K562 (cell line): Measurements from ENCODE around the gene SUSD5. TPM values are rescaled to one million over a fixed set of nuclear protein-coding genes. Genes with fewer than 3 reads are reported as not detected.

Source experiments
- ATAC-seq: fragments of 200-7000 bp; cut with Tn5 transposase; 3 replicates; pipeline ENCODE4 v1.9.1; 2020; ENCODE audit warnings: moderate library complexity
- BruUV-seq: library from RNA; stranded (reverse); fragments of 400-500 nt; replicated peaks from 2 replicates; lab custom pipeline; 2021; lab: Mats Ljungman, UMichigan
- CTCF ChIA-PET: fragments of 300-600 bp; formaldehyde crosslinking; extraction: SDS; loops from one replicate; lab custom pipeline; 2021; ENCODE audit warnings: low intra/inter-chr PET ratio; lab: Yijun Ruan, JAX
- POLR2A ChIA-PET: fragments of 300-600, 350-650 bp; sonication (Branson Sonifier 250); formaldehyde crosslinking; extraction: SDS; loops from one replicate; lab custom pipeline; 2021; ENCODE audit warnings: antibody characterized with exemption, inconsistent platforms; lab: Yijun Ruan, JAX
- DNase-seq, 4 experiments: peaks; one replicate each; pipeline versions ENCODE4 v3.0.0 to v3.0.0-alpha.2; 2011 to 2018; ENCODE audit warnings: low spot score in 3 of 4, mixed read lengths in 3 of 4; ENCODE audit errors: extremely low read depth in 1 of 4
- FAIRE-seq: peaks from 2 replicates; lab custom pipeline; 2011; peaks lifted over from hg19 to GRCh38; lab: Jason Lieb, UNC
- H2AFZ ChIP-seq: 2 replicates; pipeline ENCODE4 v1.6.0; 2011; ENCODE audit warnings: low read depth, low read length, control low read depth, inconsistent platforms
- H3K27ac ChIP-seq: fragments of 200-600 bp; 3 replicates; pipeline ENCODE4 v1.8.0; 2011; ENCODE audit warnings: low read depth, mild to moderate bottlenecking, control low read depth, inconsistent platforms, low read length, moderate library complexity, mixed read lengths; ENCODE audit errors: extremely low read depth
- H3K27me3 ChIP-seq, 2 experiments: fragments of 300-600 bp in 1 of 2; 2 replicates in 1 of 2; 3 replicates in 1 of 2; pipeline versions ENCODE4 v1.6.0 to v1.8.0; 2011; ENCODE audit warnings: inconsistent platforms in 2 of 2, low read length in 2 of 2, mild to moderate bottlenecking in 1 of 2, mixed read lengths in 1 of 2, moderate library complexity in 1 of 2; ENCODE audit not compliant: control insufficient read depth in 2 of 2, insufficient read depth in 2 of 2
- H3K36me3 ChIP-seq: fragments of 300-600 bp; 3 replicates; pipeline ENCODE4 v1.8.0; 2011; ENCODE audit warnings: mild to moderate bottlenecking, low read length, inconsistent platforms; ENCODE audit not compliant: control insufficient read depth, insufficient read depth
- H3K4me1 ChIP-seq, 2 experiments: fragments of 200-600 bp in 1 of 2; replicated peaks in 1 of 2; 2 replicates in 1 of 2; 3 replicates in 1 of 2; pipeline versions ENCODE4 v1.5.1 to v1.8.0; 2011; ENCODE audit warnings: inconsistent platforms in 2 of 2, low read length in 2 of 2, mild to moderate bottlenecking in 1 of 2, mixed read lengths in 1 of 2, moderate library complexity in 1 of 2; ENCODE audit not compliant: control insufficient read depth in 2 of 2, insufficient read depth in 2 of 2
- H3K4me2 ChIP-seq: 2 replicates; pipeline ENCODE4 v1.6.1; 2011; ENCODE audit warnings: low read length, control low read depth, inconsistent platforms, mixed read lengths; ENCODE audit not compliant: insufficient read depth
- H3K4me3 ChIP-seq: fragments of 200-600 bp; sonication (generic), shearing (Covaris generic); 2 replicates; pipeline ENCODE4 v1.5.1; 2016; ENCODE audit warnings: control low read depth, inconsistent platforms
- H3K79me2 ChIP-seq: fragments of 200-600 bp; 3 replicates; pipeline ENCODE4 v1.8.0; 2011; ENCODE audit warnings: low read length, inconsistent platforms; ENCODE audit not compliant: control insufficient read depth, insufficient read depth
- H3K9ac ChIP-seq, 2 experiments: 2 replicates each; pipeline versions ENCODE4 v1.6.0 to v1.6.1; 2011; ENCODE audit warnings: low read depth in 2 of 2, low read length in 2 of 2, control low read depth in 1 of 2, inconsistent platforms in 1 of 2, mild to moderate bottlenecking in 1 of 2, mixed read lengths in 1 of 2; ENCODE audit not compliant: insufficient read depth in 1 of 2
- H3K9me1 ChIP-seq: one replicate; pipeline ENCODE4 v1.6.0; 2011; ENCODE audit warnings: inconsistent platforms, mild to moderate bottlenecking, low read length, moderate library complexity; ENCODE audit not compliant: control insufficient read depth, insufficient read depth
- H3K9me3 ChIP-seq: replicated peaks from 2 replicates; pipeline ENCODE4 v1.5.1; 2011; ENCODE audit warnings: low read depth, low read length, inconsistent platforms; ENCODE audit not compliant: control insufficient read depth, insufficient read depth
- H4K20me1 ChIP-seq: replicated peaks from 2 replicates; pipeline ENCODE4 v1.6.1; 2011; ENCODE audit warnings: low read length, inconsistent platforms, mixed read lengths; ENCODE audit not compliant: control insufficient read depth, insufficient read depth
- BRF1 ChIP-seq: IDR thresholded peaks from 3 replicates; pipeline ENCODE4 v1.6.1; 2011; ENCODE audit warnings: borderline replicate concordance, mild to moderate bottlenecking; ENCODE audit not compliant: insufficient read length; ENCODE audit errors: extremely low read depth
- CXXC5 ChIP-seq: fragments of 250-450 bp; sonication (Bioruptor Pico); IDR thresholded peaks from 2 replicates; pipeline ENCODE4 v1.8.0; 2022; ENCODE audit warnings: inconsistent platforms, mild to moderate bottlenecking, moderate library complexity
- ELF1 ChIP-seq: fragments of 200-800 bp; sonication (Bioruptor generic); IDR thresholded peaks from 2 replicates; pipeline ENCODE4 v1.6.1; 2016; ENCODE audit warnings: missing genetic modification characterization, missing compliant biosample characterization
- KDM5B ChIP-seq: fragments of 200-600 bp; sonication (generic); IDR thresholded peaks from 2 replicates; pipeline ENCODE4 v1.6.1; 2012; ENCODE audit warnings: low read depth, mild to moderate bottlenecking, moderate library complexity, low read length, control low read depth, inconsistent platforms; ENCODE audit not compliant: insufficient replicate concordance
- LCOR ChIP-seq: sonication (generic); formaldehyde crosslinking; IDR thresholded peaks from 2 replicates; pipeline ENCODE4 v1.8.0; 2022; ENCODE audit warnings: mild to moderate bottlenecking, missing genetic modification reagents
- MAZ ChIP-seq, 2 experiments: fragments of 450-650 bp in 1 of 2; sonication (generic) in 1 of 2; formaldehyde crosslinking; IDR thresholded peaks in 1 of 2; conservative IDR thresholded peaks in 1 of 2; 2 replicates each; pipeline versions ENCODE4 v1.4.0 to v1.5.0; 2020; ENCODE audit warnings: mild to moderate bottlenecking in 1 of 2, missing genetic modification reagents in 1 of 2
- POLR2AphosphoS2 ChIP-seq: IDR thresholded peaks from 2 replicates; pipeline ENCODE4 v1.6.1; 2012; ENCODE audit warnings: low read length, improper control_type of control experiment
- PRPF4 ChIP-seq: fragments of 200-400 bp; formaldehyde crosslinking; IDR thresholded peaks from one replicate; pipeline ENCODE4 v1.6.1; 2017; ENCODE audit warnings: low read length, low read depth, mild to moderate bottlenecking; ENCODE audit not compliant: insufficient read depth, poor library complexity, severe bottlenecking
- SRSF1 ChIP-seq: fragments of 200-400 bp; formaldehyde crosslinking; IDR thresholded peaks from 2 replicates; pipeline ENCODE4 v1.6.1; 2017; ENCODE audit warnings: mild to moderate bottlenecking, low read depth, low read length, moderate library complexity
- ZNF133 ChIP-seq: fragments of 250-450 bp; sonication (Bioruptor Pico); IDR thresholded peaks from 2 replicates; pipeline ENCODE4 v1.4.0; 2020; ENCODE audit warnings: mild to moderate bottlenecking
- ZNF24 ChIP-seq: fragments of 450-650 bp; IDR thresholded peaks from 2 replicates; pipeline ENCODE4 v1.6.1; 2016
- ZNF282 ChIP-seq: sonication (generic); formaldehyde crosslinking; IDR thresholded peaks from 2 replicates; pipeline ENCODE4 v1.8.1; 2023; ENCODE audit warnings: missing genetic modification reagents
- ZNF445 ChIP-seq: fragments of 250-450 bp; sonication (Bioruptor Pico); IDR thresholded peaks from 2 replicates; pipeline ENCODE4 v1.4.0; 2020; ENCODE audit warnings: low read depth, mild to moderate bottlenecking, moderate library complexity
- ZNF644 ChIP-seq: fragments of 200-800 bp; sonication (Bioruptor generic); IDR thresholded peaks from 2 replicates; pipeline ENCODE4 v1.6.1; 2016; ENCODE audit warnings: low read depth, missing genetic modification characterization, missing compliant biosample characterization
- WGBS: fragments of 100-300 bp; shearing (Covaris generic); methylation state at CpG from one replicate; pipeline ENCODE4 v1.1.6; 2016; ENCODE audit warnings: low coverage, mixed read lengths; ENCODE audit not compliant: insufficient coverage; ENCODE audit errors: missing lambda C conversion rate; 5-methylcytosine and 5-hydroxymethylcytosine counted together
- in situ Hi-C: fragments of 300-500 bp; cut with MboI; formaldehyde crosslinking; loops from 4 replicates; pipeline ENCODE4 v1.15.0; 2018; ENCODE audit warnings: inconsistent platforms, mixed read lengths
- intact Hi-C: fragments of 100-400 bp; cut with micrococcal nuclease; formaldehyde crosslinking; loops from 2 replicates; pipeline ENCODE4 v1.14.2; 2022
- polyA plus RNA-seq, 8 experiments: library from polyadenylated mRNA; depleted of rRNA in 4 of 8; stranded (reverse) in 5 of 8; unstranded in 3 of 8; fragments of >200 nt; fragmentation: Nextera tagmentation in 2 of 8; fragmentation: Illumina TruSeq in 1 of 8; extraction: Ambion mirVana in 2 of 8; extraction: Trizol in 1 of 8; gene quantifications; 2 replicates each; pipeline versions ENCODE4 v1.2.1 to v1.2.3, GENCODE V29; 2011 to 2014; ENCODE audit warnings: inconsistent platforms in 1 of 8, missing spikeins in 1 of 8
- total RNA-seq, 7 experiments: library from RNA; depleted of rRNA in 6 of 7; stranded (reverse); fragments of >200 nt in 6 of 7; fragmentation: Illumina TruSeq in 2 of 7; extraction: Trizol in 2 of 7; gene quantifications; 2 replicates each; pipeline versions ENCODE4 v1.2.1 to v1.2.3, GENCODE V29; 2011 to 2021; ENCODE audit warnings: low replicate concordance in 1 of 7
- TF ChIP-seq, protein P1 (sequence below): fragments of 450-650 bp; IDR thresholded peaks from 2 replicates; pipeline ENCODE4 v1.6.1; 2016; ENCODE audit warnings: missing biosample characterization, missing genetic modification characterization

Gene SUSD5
- total and polyA plus RNA-seq, 9 of the 15 experiments (the other 6 are each of a cell fraction or from before 2014, with no cell fraction given) = not detected

DNA sequence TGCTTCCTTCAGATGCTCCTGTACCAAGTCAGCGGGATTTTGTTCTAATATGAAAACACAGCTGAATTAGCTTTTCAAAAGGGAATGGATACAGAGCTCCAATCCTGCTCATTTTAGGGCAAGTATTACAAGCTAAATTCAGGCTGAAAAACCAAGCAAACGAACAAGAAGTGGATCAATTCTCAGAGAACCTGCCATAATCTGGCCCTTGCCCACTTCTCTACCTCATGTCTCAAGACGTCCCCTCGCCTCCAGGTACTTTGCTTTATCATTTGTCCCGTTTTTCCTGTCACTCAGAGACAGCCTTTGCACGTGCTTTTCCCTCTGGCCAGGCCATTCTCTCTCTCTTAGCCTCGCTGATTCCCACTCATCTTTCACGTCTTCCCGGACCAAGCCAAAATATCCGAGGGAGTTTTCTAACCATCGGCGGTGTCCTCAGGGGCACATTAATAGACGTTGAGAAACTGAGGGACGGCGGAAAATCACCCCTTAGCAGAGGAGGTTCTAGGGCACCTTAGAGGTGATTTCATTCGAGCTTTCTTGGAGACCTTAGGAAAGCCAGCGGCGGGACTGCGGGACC is 654 bp downstream of the SUSD5 start:
- in situ Hi-C loops = no loop called here
- no peak overlapping the region for H3K4me2 ChIP-seq
- no peaks in the 10 kb centered on the region for H3K9me3 ChIP-seq
- ChIA-PET POLR2A (interaction anchor here (1.1 to 1.6 kb wide), 2 partner anchors 11 to 31 kb away, joined by 3 to 5 read pairs; no protein-coding TSS in a partner anchor), CTCF (interaction anchor here (0.8 kb wide), 1 partner anchor 8 kb away, joined by 4 read pairs; no protein-coding TSS in a partner anchor)
- no peaks in the 10 kb centered on the region for H3K9me1 ChIP-seq
- no peak for TF ChIP-seq POLR2AphosphoS2
- TF ChIP-seq, protein P1, sequence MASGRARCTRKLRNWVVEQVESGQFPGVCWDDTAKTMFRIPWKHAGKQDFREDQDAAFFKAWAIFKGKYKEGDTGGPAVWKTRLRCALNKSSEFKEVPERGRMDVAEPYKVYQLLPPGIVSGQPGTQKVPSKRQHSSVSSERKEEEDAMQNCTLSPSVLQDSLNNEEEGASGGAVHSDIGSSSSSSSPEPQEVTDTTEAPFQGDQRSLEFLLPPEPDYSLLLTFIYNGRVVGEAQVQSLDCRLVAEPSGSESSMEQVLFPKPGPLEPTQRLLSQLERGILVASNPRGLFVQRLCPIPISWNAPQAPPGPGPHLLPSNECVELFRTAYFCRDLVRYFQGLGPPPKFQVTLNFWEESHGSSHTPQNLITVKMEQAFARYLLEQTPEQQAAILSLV = no peak
- no peak for TF ChIP-seq ZNF282 (CRISPR knock-in tag)
- TF ChIP-seq LCOR (CRISPR knock-in tag) = no peak
- no peak for TF ChIP-seq SRSF1
- no peak for TF ChIP-seq KDM5B
- no peak for TF ChIP-seq BRF1
- no peak for TF ChIP-seq CXXC5 (CRISPR knock-in tag)
- TF ChIP-seq ZNF24 = no peak
- TF ChIP-seq ZNF445 (CRISPR knock-in tag) = no peak
- no peak for TF ChIP-seq PRPF4
- TF ChIP-seq ELF1 (tag) = no peak
- no peak for TF ChIP-seq MAZ (CRISPR knock-in tag; conservative IDR thresholded peaks at IDR 0.05 in 1 of 2, IDR thresholded peaks at IDR 0.05 in 1 of 2)
- TF ChIP-seq ZNF644 (tag) = no peak
- TF ChIP-seq ZNF133 (CRISPR knock-in tag) = no peak
- no peak for DNase-seq
- no peak for ATAC-seq
- 8% methylated on average over 19 of the region's 19 CpGs for WGBS
- BruUV-seq = no TSS peak
- H4K20me1 ChIP-seq = no peaks in the 10 kb centered on the region; the same call in 1 of the 2 replicates
- H3K4me3 ChIP-seq = no peak overlapping the region
- intact Hi-C loops = no loop called here
- H3K4me1 ChIP-seq = peaks cover 0 to 6% of the 10 kb centered on the region in 2 experiments; a peak in 1 of 5 replicates
- no peak overlapping the region for H3K9ac ChIP-seq
- no peak overlapping the region for H2AFZ ChIP-seq
- H3K79me2 ChIP-seq = no peaks in the 10 kb centered on the region
- no peaks in the 10 kb centered on the region for H3K36me3 ChIP-seq
- FAIRE-seq = no peak
- H3K27me3 ChIP-seq = peaks cover 40 to 55% of the 10 kb centered on the region in 2 experiments
- H3K27ac ChIP-seq = no peak overlapping the region
